Bronchial epithelial cell (primary cell): Measurements from ENCODE around the gene ZSWIM4. TPM values are rescaled to one million over a fixed set of nuclear protein-coding genes. Genes with fewer than 3 reads are reported as not detected.
"Not testable (repeated sequence)": the region's sequence is repeated elsewhere in the genome, so short reads cannot be mapped to it uniquely, and the experiment has no call there.

Experiments used
- DNase-seq: peaks from one replicate; pipeline ENCODE4 v3.0.0-alpha.2; 2010; ENCODE audit warnings: low read depth
- FAIRE-seq: peaks from 2 replicates; lab custom pipeline; 2011; peaks lifted over from hg19 to GRCh38; lab: Jason Lieb, UNC
- H3K27me3 ChIP-seq: 2 replicates; pipeline ENCODE4 v1.5.1; 2011; ENCODE audit warnings: low read length; ENCODE audit not compliant: control insufficient read depth, insufficient read depth
- H3K36me3 ChIP-seq: 2 replicates; pipeline ENCODE4 v1.5.1; 2011; ENCODE audit warnings: low read length; ENCODE audit not compliant: control insufficient read depth, insufficient read depth
- H3K4me3 ChIP-seq: 2 replicates; pipeline ENCODE4 v1.5.1; 2011; ENCODE audit warnings: mild to moderate bottlenecking, low read depth, low read length, control low read depth
- total RNA-seq: library from RNA; depleted of rRNA; stranded (reverse); fragments of >200 nt; gene quantifications from 2 replicates; pipeline ENCODE4 v1.2.1, GENCODE V29; 2014
- TF ChIP-seq, protein P1 (sequence below): IDR thresholded peaks from 2 replicates; pipeline ENCODE4 v1.5.1; 2011; ENCODE audit warnings: mild to moderate bottlenecking, moderate library complexity, low read length, control low read depth, inconsistent platforms; ENCODE audit not compliant: insufficient read depth, severe bottlenecking

ZSWIM4 gene
- total RNA-seq, 1 donor from 2014 or later = 3.2 TPM

DNA sequence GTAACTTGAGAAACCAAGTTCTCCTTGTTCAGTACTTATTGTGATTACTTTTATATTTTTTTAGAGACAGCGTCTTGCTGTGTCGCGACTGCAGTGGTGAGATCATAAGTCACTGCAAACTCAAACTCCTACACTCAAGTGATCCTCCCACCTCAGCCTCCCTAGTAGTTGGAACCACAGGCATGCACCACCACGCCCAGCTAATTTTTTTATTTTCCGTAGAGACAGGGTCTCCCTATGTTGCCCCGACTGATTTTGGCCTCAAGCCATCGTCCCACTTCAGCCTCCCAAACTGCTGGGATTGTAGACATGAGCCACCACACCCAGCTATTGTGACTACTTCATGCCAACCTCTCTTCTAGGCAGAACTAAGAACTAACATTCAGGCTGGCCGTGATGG is 12.7 kb upstream of the ZSWIM4 start:
- DNase-seq (no peak), FAIRE-seq (no peak)
- H3K4me3 ChIP-seq = no peak overlapping the region
- H3K36me3 ChIP-seq = peaks cover 8% of the 10 kb centered on the region
- H3K27me3 ChIP-seq = no peaks in the 10 kb centered on the region
- TF ChIP-seq, protein P1, sequence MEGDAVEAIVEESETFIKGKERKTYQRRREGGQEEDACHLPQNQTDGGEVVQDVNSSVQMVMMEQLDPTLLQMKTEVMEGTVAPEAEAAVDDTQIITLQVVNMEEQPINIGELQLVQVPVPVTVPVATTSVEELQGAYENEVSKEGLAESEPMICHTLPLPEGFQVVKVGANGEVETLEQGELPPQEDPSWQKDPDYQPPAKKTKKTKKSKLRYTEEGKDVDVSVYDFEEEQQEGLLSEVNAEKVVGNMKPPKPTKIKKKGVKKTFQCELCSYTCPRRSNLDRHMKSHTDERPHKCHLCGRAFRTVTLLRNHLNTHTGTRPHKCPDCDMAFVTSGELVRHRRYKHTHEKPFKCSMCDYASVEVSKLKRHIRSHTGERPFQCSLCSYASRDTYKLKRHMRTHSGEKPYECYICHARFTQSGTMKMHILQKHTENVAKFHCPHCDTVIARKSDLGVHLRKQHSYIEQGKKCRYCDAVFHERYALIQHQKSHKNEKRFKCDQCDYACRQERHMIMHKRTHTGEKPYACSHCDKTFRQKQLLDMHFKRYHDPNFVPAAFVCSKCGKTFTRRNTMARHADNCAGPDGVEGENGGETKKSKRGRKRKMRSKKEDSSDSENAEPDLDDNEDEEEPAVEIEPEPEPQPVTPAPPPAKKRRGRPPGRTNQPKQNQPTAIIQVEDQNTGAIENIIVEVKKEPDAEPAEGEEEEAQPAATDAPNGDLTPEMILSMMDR = no peak

DNA sequence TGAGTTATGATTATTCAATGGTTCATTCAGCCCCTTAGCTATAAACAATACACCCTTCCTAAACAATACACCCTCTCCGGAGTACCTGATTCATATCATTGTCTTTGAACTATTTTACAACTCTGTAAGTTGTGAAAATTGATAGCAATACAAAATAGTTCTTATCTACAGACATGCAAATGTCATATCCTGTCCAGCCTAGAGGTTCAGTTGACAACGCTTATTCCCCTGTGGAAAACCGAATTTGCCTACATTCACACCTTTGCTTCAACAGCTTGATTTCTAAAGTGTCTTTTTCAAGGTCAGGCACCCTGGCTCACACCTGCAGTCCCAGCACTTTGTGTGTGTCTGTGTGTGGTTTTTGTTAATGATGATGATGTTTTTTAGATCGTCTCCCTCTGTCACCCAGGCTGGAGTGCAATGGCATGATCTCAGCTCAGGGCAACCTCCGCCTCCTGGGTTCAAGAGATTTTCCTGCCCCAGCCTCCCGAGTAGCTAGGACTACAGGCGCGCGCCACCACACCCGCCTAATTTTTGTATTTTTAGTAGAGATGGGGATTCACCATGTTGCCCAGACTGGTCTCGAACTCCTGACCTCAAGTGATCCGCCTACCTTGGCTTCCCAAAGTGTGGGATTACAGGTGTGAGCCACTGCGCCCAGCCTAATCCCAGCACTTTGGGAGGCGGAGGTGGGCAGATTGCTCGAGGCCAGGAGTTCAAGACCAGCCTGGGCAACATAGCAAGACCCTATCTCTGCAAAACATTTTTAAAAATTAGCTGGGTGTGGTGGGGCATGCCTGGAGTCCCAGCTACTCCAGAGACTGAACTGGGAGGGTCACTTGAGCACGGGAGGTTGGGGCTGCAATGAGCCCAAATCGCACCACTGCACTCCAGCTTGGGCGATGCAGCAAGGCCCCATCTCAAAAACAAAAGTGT is 11.4 kb upstream of the ZSWIM4 start:
- TF ChIP-seq, protein P1 = no peak
- Histone ChIP-seq H3K36me3 (peaks cover 4% of the 10 kb centered on the region), H3K4me3 (no peak overlapping the region), H3K27me3 (no peaks in the 10 kb centered on the region)
- FAIRE-seq (no peak), DNase-seq (peak; percentile 53)

- Histone ChIP-seq H3K36me3 (no peaks in the 10 kb centered on the region), H3K27me3 (no peaks in the 10 kb centered on the region), H3K4me3 (no peak overlapping the region)
- FAIRE-seq (no peak), DNase-seq (peak; percentile 36)
- TF ChIP-seq, protein P1 = peak; percentile 86
These were observed 10.4 kb upstream of the ZSWIM4 start for GRCh38 chr19:13784731-13785452.

DNA sequence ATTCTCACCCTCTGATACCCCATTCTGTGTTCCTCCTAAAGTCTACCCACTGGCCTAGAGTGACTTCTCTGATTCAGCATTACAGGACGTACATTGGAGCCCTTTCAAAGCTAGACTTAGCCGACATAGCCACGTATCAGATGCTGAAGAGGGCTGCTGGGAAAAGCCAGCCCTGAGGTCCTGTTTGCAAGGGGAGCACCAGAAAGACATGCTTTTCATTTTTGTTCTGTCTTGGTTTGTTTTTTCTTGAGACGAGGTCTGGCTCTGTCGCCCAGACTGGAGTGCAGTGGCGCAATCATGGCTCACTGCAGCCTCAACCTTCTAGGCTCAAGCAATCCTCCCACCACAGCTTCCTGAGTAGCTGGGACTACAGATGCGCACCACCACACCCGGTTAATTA is 6.3 kb upstream of the ZSWIM4 start:
- TF ChIP-seq, protein P1 = no peak
- FAIRE-seq = no peak
- no peaks in the 10 kb centered on the region for H3K27me3 ChIP-seq
- DNase-seq = peak; percentile 28
- H3K36me3 ChIP-seq = no peaks in the 10 kb centered on the region
- no peak overlapping the region for H3K4me3 ChIP-seq

GRCh38 chr19:13790354-13790753 is 4.9 kb upstream of the ZSWIM4 start:
- no peaks in the 10 kb centered on the region for H3K36me3 ChIP-seq
- TF ChIP-seq, protein P1 = no peak
- H3K27me3 ChIP-seq = no peaks in the 10 kb centered on the region
- FAIRE-seq = no peak
- no peak for DNase-seq
- no peak overlapping the region for H3K4me3 ChIP-seq

- H3K4me3 ChIP-seq, H3K27me3 ChIP-seq, DNase-seq, H3K36me3 ChIP-seq, FAIRE-seq: not testable (repeated sequence)
These were observed 1.9 kb upstream of the ZSWIM4 start for GRCh38 chr19:13793317-13793716.
